ENCODE results near the gene DCAF17. TPM values are rescaled to one million over a fixed set of nuclear protein-coding genes. Genes with fewer than 3 reads are reported as not detected.

Gene DCAF17
- total RNA-seq, 4 donors from 2014 or later: 38.7 to 52.1 (median 46.2) TPM

DNA sequence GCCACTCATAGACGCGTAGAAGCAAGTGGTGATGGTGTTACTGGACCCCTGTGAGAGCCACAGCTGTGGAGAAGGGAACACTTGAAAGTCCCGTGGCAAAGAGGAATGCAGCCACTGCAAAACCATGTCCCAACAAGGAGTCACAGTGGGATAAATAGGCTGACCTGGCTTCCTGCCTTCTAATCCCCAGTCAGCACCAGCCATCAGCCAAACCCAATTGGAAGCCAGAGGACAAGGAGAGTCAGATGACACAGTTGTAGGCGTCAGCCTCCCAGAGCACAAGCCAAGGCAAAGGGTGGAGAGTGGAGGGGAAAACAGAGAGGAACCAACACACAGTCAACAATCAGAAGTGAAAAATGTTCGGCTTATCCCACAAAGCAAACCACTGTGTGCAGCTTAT, 82.8 kb downstream of the DCAF17 start:
- no peak for DNase-seq
- no peak for TF ChIP-seq POLR2A (IDR thresholded peaks at IDR 0.05)
- TF ChIP-seq, protein P1, sequence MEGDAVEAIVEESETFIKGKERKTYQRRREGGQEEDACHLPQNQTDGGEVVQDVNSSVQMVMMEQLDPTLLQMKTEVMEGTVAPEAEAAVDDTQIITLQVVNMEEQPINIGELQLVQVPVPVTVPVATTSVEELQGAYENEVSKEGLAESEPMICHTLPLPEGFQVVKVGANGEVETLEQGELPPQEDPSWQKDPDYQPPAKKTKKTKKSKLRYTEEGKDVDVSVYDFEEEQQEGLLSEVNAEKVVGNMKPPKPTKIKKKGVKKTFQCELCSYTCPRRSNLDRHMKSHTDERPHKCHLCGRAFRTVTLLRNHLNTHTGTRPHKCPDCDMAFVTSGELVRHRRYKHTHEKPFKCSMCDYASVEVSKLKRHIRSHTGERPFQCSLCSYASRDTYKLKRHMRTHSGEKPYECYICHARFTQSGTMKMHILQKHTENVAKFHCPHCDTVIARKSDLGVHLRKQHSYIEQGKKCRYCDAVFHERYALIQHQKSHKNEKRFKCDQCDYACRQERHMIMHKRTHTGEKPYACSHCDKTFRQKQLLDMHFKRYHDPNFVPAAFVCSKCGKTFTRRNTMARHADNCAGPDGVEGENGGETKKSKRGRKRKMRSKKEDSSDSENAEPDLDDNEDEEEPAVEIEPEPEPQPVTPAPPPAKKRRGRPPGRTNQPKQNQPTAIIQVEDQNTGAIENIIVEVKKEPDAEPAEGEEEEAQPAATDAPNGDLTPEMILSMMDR (IDR thresholded peaks at IDR 0.05): no peak
- Histone ChIP-seq H3K27me3 (no peaks in the 10 kb centered on the region), H3K36me3 (no peaks in the 10 kb centered on the region), H3K4me3 (replicated peaks in 1 of 3) (no peak overlapping the region), H3K9me3 (no peaks in the 10 kb centered on the region), H3K4me1 (peaks cover 39 to 55% of the 10 kb centered on the region in 2 donors), H3K27ac (no peak overlapping the region)
- WGBS, 2 donors: 91 to 93% methylated on average over 5 of the region's 5 CpGs
- intact Hi-C loops (cut with DNase I): no loop called here

DNA sequence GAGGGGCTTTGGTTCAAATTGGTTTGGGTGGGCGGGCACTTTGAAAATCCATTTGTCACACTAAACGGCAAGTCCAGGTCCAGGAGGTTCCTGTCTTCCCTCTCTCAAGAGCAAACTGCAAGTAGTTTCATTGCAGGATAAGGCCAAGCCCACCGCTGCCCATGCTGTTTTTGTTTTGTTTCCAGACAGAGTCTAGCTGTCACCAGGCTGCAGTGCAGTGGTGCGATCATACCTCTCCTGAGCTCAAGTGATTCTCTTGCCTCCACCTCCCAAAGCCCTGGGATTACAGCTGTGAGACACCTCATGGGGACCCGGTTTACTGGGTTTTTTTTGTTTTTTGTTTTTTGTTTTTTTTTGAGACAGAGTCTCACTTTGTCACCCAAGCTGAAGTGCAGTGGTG, 86.4 kb downstream of the DCAF17 start:
- no peaks in the 10 kb centered on the region for H3K36me3 ChIP-seq
- no peak overlapping the region for H3K4me3 ChIP-seq (replicated peaks in 1 of 3)
- intact Hi-C loops (cut with DNase I): no loop called here
- 40 to 50% methylated on average over 5 of the region's 5 CpGs for WGBS, 2 donors
- peak overlapping the region in 1 of 3 donors; percentile 24 for H3K27ac ChIP-seq
- no peaks in the 10 kb centered on the region for H3K27me3 ChIP-seq
- TF ChIP-seq, protein P1 (IDR thresholded peaks at IDR 0.05): no peak
- TF ChIP-seq POLR2A (IDR thresholded peaks at IDR 0.05): no peak
- DNase-seq: peak; percentile 55 to 75
- no peaks in the 10 kb centered on the region for H3K9me3 ChIP-seq
- H3K4me1 ChIP-seq: peaks cover 30 to 40% of the 10 kb centered on the region in 2 donors

DNA sequence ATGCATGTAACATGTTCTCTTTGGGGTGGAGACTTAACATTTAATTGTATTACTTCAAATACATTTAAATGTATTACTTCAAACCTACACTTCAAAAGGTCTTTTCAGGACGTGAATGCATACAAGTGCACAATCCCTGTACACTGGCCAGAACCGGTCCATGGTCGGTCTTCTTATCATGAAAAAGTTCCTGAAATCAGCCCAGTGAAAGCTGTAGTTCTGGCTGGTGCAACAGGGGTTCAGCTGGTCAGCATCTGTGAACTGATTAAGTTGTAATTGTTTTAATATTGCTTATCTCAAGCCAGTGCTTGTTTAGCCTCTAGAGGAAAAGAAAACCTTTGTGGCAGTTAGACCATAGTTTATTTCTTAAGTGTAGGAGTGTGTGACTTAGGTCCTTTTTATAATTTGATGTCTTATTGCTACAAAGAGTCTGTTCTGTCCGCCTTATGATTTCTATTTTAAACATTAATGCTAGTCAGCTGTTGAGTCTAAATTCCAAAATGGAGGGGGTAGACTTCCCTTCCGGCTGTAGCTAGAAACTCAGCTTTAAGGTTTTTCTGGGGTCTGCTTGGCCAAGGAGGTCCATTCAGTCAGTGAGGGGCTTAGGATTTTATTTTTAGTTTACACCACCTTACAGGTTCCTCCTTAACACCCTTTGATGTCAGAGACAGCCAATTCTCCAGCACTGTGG, 87.5 kb downstream of the DCAF17 start:
- 48 to 54% methylated on average over 5 of the region's 5 CpGs for WGBS, 2 donors
- intact Hi-C loops (cut with DNase I): no loop called here
- Histone ChIP-seq H3K36me3 (no peaks in the 10 kb centered on the region), H3K4me1 (peaks cover 35 to 44% of the 10 kb centered on the region in 2 donors), H3K27ac (peak overlapping the region; percentile 89 to 99 (median 98)), H3K9me3 (no peaks in the 10 kb centered on the region), H3K4me3 (replicated peaks in 1 of 3) (peak overlapping the region in 1 of 3 donors; percentile 94), H3K27me3 (no peaks in the 10 kb centered on the region)
- no peak for TF ChIP-seq POLR2A (IDR thresholded peaks at IDR 0.05)
- no peak for DNase-seq

DNA sequence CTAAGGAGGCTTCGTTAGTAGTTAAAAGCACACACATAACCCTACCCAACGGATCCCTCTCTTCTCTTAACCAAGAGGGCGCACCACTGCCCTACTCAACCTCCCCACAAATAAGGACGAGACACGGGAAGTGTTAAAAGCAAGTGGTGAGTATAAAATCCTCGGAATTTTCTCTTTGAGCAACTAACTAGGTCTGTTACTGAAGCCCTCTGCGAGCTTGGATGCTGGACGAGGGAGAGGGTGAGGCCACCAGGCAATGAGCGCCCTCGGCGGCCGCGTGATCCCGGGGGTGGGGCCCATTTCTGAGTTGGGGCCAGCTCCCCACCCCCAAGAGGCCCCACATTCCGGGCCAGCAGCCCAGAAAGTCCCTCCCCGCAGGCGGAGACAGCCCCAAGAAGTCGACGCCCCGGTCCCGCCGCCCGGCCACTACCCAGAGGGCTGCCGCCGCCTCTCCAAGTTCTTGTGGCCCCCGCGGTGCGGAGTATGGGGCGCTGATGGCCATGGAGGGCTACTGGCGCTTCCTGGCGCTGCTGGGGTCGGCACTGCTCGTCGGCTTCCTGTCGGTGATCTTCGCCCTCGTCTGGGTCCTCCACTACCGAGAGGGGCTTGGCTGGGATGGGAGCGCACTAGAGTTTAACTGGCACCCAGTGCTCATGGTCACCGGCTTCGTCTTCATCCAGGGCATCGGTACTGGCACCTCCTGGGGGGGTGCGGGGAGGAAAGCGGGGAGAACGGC, 88.2 kb downstream of the DCAF17 start, which contains the start of gene CYBRD1:
CYBRD1 (plus strand) TSS at position 423 of the 736 bp plus-strand sequence; CDS start at position 495, 72 bp downstream.
- no peaks in the 10 kb centered on the region for H3K36me3 ChIP-seq
- H3K4me3 ChIP-seq (replicated peaks in 1 of 3): peak within 1 kb of the TSS; percentile 69 to 94 (median 92)
- H3K9me3 ChIP-seq: no peaks in the 10 kb centered on the region
- peak within 1 kb of the TSS; percentile 89 to 99 (median 98) for H3K27ac ChIP-seq
- TF ChIP-seq, protein P1 (IDR thresholded peaks at IDR 0.05): peak in 1 of 6 experiments; percentile 11
- TF ChIP-seq POLR2A (IDR thresholded peaks at IDR 0.05): peak; percentile 83 to 96
- intact Hi-C loops (cut with DNase I): no loop called here
- WGBS, 2 donors: 2% methylated on average over 22 to 34 of the region's 45 CpGs
- peaks cover 42 to 49% of the 10 kb centered on the region in 2 donors for H3K4me1 ChIP-seq
- DNase-seq: peak; percentile 91 to 94
- H3K27me3 ChIP-seq: no peaks in the 10 kb centered on the region

DNA sequence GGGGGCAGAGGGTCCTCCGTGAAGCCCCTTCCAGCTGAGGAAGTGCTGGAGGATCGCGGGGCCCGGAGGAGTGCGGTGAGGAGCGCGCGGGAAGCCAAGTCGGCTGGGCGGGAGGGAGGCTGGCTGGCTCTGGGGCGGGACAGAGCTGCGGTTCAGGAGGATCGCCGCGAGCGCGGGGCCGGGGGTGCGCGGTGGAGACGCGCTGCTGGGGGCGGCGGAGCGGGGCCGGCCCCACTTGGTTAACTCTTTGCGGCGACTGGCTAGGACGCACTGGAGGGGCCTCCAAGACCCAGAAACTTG, 88.7 kb downstream of the DCAF17 start:
- peak in 1 of 2 donors; percentile 43 for DNase-seq
- TF ChIP-seq, protein P1 (IDR thresholded peaks at IDR 0.05): no peak
- no peak for TF ChIP-seq POLR2A (IDR thresholded peaks at IDR 0.05)
- WGBS, 2 donors: 0% methylated on average over 10 of the region's 29 CpGs
- H3K9me3 ChIP-seq: no peaks in the 10 kb centered on the region
- peak overlapping the region; percentile 69 to 94 (median 92) for H3K4me3 ChIP-seq (replicated peaks in 1 of 3)
- H3K36me3 ChIP-seq: no peaks in the 10 kb centered on the region
- H3K27me3 ChIP-seq: no peaks in the 10 kb centered on the region
- intact Hi-C loops (cut with DNase I): no loop called here
- peak overlapping the region; percentile 89 to 99 (median 98) for H3K27ac ChIP-seq
- peaks cover 48 to 55% of the 10 kb centered on the region in 2 donors for H3K4me1 ChIP-seq

Data from thyroid gland (tissue), 4 donors.